HG02623 (cell line): ENCODE results near the gene SRRM4.

Experiments used
- ATAC-seq: cut with Tn5 transposase; IDR thresholded peaks from one replicate; pipeline ENCODE4 v1.9.1; 2021; ENCODE audit warnings: moderate library complexity; ENCODE audit not compliant: unreplicated experiment

The SRRM4 gene, protein sequence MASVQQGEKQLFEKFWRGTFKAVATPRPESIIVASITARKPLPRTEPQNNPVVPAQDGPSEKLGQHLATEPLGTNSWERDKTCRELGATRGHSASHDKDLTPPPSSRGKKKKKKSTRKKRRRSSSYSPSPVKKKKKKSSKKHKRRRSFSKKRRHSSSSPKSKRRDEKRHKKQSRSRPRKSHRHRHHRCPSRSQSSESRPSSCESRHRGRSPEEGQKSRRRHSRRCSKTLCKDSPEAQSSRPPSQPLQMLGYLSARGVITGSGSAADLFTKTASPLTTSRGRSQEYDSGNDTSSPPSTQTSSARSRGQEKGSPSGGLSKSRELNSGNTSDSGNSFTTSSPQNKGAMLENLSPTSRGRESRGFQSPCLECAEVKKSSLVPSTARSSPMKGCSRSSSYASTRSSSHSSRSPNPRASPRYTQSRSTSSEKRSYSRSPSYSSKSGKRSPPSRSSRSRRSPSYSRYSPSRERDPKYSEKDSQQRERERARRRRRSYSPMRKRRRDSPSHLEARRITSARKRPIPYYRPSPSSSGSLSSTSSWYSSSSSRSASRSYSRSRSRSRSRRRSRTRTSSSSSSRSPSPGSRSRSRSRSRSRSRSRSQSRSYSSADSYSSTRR

DNA sequence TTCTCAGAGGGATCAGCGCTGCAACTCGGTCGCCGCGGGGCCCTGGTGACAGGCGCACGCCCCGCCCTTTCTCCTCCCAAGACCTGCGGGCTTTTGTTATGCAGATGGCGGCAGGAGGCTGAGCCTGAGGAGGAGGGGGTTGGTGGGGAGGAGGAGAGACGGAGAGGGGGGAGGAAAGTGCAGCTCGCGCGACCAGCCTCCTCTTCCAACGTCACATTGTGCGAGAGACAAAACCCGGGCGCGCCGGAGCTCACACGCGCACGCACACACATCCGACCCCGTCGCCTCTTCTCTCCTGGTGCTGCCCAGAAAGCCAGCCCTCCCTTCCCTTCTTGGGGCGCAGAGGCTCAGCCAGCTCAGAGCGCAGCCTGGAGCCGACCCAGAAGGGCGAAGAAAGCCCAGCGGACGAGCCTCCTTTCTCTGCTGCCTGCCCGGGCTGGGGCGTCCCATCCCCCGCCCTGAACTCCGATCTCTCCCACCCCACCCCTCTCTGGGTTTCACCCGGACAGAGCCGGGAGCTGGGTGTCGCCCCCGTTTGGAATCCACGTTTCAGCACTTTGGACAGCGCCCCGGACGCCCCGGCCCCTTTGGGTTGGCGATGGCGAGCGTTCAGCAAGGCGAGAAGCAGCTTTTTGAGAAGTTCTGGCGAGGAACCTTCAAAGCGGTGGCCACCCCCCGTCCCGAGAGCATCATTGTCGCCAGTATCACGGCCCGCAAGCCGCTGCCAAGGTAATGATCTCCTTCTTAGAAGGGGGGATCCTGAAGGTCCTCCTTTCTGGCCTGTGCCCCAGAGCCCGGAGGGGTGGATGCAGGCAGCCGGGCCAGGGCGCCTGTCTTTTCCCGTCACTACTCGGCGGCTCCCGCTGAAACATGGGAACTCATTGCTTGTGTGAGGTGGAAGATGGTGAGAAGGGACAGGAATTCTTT is at the start of gene SRRM4:
TSS of gene SRRM4 (plus strand) at position 257 of the 927 bp plus-strand sequence. CDS start at position 599, 342 bp downstream.
- no peak for ATAC-seq

DNA sequence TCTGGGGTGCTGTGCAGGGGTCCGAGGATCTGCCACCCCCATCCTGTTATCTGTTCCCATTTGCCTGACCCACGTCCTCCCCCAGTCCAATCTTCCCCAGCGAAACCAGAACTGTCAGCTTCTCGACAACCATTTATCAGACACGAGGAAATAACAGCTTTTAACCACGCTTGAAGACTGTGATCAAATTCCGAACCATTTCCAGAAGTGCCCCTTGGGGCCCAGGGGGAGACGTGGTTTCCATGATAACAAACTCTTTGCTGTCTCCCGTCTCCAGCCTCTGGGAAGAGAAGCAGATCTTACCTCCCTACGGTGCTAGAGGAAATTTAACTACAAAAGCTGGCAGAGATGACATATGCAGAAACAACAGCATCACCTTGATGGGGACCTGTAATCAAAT is 35.1 kb upstream of the SRRM4 start:
- no peak for ATAC-seq

DNA sequence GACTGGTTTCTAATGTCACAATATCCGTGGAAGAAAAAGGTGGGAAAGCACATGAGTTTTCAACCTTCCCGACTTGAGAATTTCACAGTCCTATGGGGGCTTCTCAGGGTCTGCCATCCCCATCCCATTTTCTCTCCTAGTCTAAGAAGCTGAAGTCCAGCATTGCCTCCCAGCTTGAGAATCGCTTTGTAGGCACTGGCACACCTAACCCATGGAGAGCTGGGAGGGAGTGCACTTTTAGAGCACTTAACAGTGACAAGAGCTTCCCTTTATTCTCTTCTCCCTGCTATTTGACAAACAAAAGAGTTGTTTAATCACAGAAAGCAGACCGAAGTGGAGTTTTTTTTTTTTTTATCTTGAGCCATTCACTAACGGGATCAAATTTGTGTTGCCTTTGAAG is 22.8 kb upstream of the SRRM4 start:
- ATAC-seq: no peak

DNA sequence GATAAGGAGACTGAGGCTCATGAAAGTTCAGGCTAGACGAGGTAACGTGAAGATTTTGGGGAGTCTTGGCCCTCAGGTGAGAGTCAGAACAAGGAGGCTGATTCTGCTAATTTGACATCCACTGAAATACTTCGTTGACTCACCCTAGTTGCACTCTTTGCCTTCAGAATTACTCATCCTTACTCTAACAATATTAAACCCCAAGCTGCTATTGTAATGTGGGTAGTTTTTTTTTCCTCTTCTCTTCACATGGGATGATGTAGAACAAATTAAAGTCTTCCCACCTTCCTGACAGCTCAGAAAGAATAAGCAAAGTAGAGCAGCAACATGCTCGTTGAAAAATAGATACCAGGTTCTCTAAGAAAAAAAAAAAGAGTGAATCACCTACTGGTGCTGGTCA is 22.0 kb upstream of the SRRM4 start:
- no peak for ATAC-seq

DNA sequence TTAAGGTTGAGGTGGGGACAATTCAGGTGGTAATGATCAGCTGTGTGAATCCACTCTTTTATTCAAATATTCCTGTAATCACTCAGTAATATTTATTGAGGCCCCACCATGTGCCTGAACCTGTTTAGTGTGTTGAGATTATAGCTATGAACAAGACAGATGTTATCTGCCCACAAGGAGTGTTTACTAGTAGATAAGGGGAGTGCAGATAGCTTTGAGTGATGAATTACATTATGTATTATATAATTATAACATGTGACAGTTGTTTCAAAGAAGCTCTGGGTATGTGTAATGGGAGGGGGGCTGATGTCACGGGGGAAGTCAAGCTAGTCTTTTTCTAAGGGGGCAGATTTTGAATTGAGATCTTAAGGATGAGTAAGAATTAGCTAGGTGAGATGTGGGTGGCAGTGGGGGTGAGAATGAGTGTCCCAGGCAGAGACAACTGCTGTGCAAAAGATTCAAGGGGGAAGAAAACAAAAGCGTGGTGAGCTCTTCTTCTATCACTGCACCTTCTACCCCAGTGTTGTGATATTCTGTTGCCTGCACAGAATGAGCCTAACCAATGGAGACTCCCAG is 21.3 kb upstream of the SRRM4 start:
- ATAC-seq: no peak

DNA sequence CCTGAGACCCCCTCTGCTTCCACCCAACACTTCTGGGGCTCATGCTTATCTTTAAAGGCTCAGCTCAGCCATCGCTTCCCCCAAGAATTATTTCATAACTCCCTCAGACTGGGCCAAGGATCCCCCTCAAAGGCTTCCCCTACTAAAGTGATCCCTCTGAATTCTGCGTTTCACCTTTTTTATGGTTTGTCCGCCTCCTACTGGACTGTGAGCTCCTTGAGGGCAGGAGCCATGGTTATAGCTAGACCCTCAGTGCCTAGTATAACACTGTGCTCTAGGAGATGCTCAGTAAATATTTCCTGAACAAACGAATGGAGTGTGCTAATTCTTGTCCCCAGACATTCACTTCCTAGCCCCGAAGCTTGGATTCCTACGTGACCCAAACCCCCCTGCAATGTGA is 20.5 kb upstream of the SRRM4 start:
- no peak for ATAC-seq

DNA sequence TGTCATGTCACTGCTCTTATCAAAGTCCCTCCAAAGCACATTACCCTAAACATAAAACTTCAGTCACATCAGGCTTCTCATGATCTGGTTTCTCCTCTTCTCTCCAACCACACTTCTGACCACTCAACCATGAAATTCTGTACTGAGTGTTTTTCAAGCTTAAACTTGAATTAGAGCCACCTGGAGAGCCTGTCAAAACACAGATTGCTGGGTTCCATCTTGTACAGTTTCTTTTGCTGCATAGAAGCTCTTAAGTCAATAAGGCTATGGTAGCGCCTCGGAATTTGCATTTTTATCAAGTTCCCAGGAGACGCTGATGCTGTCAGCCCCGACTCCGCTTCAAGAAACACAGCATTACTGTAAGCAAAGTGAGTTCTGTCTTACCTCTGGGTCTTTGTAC is 16.4 kb upstream of the SRRM4 start:
- ATAC-seq: no peak

DNA sequence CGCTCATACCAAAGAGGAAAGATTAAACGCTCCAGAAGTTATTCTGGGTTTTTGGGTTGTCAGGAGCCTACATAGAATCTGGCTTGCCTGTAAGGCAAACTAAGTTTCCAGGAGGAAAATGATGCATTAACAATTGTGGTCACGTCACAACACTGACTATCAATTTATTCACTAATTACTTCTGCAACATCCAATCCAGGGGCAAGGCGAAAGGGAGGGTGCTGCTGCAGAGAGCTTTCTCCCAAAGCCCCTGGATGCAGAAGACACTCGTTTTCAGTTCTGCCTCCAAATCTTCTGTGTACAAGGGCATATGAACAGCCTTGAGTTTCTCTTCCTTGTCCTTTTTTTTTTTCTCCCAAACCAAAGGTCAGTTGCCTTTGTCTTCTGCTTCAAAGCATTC is 10.5 kb upstream of the SRRM4 start:
- ATAC-seq: no peak

DNA sequence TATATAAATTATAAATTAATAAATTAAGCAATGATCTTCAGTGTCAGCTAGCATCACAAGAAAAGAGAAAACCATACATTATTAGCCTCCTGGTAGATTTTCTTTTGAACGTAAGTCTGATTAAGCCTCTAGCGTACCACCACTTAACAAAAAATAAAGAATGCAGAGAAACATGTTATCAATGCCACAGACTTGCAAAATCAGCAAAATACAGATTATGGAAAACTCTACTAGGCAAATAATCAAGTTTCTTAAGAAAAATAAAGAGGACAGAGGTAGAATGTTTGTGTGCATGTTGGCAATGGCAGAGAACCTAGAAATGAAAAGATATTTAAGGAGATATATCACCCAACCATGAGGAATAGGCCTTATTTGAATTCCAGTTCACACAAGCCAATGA is 8.4 kb upstream of the SRRM4 start:
- ATAC-seq: no peak

DNA sequence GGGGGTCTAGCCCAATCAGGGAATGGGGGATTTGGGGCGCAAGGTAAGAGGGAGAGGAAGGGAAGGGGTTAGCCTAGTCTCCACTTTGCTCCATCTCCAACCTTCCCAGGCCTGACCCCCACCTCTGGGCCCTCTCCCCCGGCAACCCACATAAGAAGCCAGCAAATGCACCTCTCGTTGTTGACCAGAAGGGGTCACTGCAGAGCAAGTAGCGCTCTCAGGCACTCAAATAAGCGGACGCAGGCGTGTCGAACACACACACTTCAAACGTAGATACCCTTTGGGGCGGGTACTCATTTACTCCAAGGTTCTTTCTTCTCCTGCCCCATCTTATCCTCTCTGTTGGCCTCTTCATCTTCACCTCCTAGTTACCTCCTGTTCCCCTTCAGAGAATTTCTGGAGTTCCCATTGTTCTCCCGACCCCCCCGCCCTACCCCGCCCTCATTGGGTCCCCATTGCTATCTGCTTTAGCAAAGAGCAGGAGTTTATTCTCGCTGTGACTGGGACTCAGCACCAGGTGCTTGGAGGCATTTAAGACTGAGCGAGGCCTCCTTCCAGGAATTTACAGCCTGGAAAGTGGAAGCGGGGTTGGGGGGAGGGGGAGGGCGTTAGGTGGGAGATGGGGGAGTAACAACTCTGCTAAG is 1.5 kb upstream of the SRRM4 start:
- ATAC-seq: no peak

DNA sequence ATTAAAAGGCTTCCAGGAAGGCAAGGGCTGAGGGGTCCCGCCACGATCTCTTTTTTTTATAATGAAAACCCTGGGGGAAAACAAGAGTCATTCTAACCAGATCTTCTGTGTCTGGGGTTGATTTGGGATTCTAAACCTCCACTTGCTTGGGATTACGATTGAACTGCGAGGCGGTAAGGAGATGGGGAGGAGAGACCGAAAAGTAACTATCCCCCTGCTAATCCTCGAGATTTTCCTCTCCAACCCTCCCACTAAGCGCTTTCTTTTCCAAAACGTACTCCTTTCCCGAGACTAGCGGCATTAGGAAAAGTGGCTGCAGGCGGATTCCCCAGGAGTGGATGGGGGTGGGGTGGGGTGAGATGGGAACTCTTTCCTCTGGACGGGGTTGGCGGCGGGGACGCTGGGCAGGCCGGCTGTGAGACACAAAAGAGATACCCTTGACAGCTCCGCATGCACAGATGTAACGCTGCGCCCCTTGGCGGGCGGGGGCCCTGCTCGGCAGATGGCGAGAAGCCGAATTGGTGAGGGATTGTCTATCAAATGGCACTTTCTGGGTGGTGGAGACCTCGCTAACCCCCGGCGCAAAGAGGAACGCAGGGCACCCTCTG is 830 bp upstream of the SRRM4 start:
- ATAC-seq: no peak

DNA sequence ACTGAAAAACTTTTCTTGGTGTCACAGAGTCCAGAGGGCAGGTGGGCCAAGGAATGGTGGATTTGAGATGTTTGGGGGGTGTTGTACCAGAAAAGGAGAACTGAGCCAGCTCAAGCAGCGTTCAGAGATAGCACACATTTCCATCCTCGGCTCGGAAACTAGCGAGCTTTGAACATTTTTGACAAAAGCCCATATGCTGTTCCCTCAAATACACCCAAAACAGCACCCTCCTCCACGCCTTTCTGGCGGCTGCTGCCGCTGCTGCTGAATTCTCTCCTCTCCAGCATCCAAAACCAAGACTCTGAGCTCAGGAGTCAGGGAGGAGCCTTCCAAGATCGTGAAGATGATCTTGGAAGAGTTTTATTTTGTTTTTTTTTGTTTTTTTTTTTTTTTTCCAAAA is 961 bp downstream of the SRRM4 start:
- no peak for ATAC-seq

DNA sequence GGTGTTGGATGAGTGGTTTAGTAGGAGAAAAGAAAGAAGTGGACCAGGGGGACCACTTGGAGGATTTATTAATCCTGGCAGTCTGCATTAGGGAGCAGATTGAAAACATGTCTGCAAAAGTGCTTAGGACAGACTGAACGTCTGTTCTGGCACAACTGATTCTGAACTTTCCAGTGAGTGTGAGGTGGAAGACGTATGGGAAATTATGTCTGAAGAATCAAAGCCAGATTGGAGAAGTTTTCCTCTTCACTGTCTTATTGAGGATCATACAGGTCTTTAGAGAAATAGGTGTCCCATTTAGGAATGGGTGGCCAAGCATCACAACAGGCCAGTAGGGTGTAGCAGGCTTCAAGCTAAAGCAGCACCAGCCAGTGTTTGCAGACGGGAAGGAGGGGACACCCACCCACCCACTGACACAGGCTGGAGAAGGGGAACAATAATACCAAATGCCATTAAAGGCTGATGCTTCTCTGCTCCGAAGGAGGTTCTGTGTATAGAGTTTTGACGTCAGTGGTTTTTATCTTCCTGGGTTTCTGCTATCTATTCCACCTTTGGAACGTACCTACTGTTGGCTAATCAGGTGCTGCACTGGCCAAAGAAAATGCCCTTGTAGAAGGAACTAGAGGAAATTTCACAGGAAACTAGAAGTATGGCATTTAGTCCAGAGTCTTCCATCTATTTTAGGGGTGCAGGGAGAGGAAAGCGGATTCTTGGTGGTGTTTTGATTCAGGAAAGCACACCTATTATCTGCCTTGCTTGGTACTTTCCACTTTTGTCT is 1.8 kb downstream of the SRRM4 start:
- no peak for ATAC-seq

DNA sequence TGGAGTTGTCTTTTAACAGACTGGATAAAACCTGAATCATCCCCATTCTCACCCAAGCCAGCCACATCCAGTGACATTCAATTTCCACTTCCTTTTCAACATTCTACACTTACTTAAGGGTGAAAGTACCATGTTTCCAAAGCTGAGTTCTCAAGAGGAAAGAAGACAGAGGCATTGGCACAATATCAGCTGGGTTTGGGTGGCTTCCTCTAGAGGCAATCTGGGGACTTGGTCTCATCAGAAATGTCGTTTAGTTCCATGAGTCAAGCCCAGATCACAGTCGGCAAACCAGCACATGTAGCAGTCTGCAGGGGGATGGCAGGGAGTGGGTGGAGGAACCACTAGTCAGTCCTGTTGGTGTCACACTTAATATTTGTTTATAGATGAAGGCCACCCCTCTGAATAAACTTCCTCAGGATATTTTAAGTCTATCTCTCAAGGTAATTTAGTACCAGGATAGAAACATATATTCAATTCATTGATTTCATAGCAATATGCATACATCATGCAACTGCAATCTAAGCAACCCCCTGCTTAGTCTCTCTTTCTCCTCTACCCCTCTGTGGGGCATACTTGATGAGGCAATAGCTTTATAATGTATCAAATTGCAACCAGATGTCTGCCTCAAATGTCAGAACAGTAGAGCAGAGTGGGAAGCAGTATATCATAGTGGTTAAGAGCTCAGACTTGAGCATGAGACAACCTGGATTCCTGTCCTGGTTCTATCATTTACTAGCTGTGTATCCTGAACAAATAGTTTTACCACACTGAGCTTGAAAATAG is 3.0 kb downstream of the SRRM4 start:
- no peak for ATAC-seq

DNA sequence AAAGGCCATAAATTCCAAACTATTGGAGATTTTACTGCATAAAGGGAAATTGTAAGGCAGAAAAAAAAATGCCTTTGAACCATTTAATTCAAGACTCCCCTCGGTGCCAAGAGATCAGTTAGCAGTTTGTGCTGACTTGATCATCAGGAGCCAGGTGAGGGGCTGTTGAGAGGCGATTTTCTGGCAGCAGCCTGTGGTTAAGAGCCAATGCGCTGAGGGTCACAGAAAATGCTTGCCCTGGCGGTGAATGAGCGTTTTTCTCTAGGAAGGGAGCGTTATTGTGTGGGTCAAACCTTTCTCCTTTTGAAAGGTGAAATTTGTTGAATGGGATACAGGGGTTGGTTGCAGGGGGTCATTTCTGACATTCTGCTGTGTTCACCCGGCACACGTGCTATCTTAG is 4.7 kb downstream of the SRRM4 start:
- no peak for ATAC-seq

DNA sequence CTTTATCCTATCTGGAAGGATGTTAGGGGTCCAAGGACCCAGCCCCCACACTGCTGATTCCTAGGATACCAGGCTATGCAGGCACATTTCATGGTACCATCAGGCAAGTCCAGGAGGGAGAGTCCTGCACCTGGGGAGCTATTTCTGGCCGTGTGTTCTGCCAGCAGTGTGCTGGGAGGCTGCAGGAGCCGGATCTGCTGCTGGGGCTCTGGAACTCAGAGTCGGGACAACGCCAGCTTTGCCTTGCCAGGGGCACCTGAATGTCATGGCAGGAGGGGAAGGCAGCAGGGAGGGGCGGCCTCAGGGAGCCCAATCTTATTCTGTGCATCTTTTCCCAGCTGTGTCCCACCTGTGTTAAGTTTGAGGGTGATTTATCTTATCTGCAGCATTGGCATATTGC is 17.8 kb downstream of the SRRM4 start:
- ATAC-seq: no peak

DNA sequence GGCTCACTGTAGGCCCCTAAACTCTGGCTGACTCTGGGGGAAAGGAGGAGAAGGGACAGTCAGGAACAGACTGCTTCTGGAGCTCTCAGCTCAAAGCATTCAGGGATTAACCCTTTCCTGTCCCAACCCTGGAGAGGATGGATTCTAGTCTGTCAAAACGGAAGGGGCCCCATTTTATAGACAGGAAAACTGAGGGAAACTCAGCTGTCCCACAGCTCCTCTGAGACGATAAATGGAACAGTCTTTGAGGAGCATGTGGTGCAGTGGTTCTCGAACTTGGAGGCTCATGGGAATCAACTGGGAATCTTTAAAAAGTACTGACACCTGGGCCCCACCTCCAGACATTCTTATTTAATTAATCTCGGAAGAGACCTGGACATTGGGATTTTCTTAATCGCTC is 23.7 kb downstream of the SRRM4 start:
- no peak for ATAC-seq

DNA sequence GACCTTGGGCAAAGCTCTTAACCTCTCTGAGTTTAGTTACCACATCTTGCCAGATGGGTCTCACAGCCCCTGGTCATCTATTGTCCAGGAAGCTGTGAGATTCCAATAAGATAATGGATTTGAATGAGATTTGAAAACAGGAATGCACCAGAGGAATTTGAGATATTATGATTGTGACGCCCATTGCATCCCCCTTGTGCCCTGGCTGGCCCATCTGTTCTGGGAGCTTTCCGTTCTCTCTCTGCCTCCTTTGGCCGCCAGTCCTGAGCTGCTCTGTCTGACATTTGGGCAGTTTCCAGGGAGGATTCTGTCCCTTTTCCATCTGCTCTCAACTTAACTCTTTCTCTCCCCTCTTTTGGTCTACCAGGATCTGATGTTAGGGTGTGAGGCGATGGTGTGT is 24.6 kb downstream of the SRRM4 start:
- ATAC-seq: no peak

DNA sequence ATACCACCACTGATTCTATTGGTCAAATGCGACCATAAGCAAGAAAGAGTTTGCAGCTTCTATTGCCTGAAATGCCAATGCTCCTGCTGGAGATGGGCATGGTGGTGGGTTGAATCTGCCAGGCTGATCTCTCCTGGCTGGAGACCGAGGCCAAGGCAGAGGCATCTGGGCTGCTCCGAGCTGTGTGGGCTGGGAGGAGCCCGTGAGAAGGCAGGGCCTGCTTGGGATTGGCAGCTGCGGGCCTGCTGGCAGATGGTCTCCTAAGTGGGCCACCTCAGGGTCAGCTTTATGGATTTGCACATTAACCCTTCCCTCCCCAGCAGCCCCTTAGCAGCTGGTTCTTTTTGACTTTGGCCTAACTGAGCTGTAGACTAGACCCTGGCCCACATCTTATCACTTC is 25.4 kb downstream of the SRRM4 start:
- ATAC-seq: no peak
